ENCODE measurements around the gene PITX3.
"Not testable (repeated sequence)": the region's sequence is repeated elsewhere in the genome, so short reads cannot be mapped to it uniquely, and the experiment has no call there.

PITX3 gene

GRCh38 chr10:102225646-102226541 lies 15.4 kb downstream of the PITX3 start, which contains the start of gene ELOVL3:
Gene ELOVL3, plus strand, starts transcription at chr10:102226299. Its CDS starts 250 bp downstream, at chr10:102226549.
- peak; percentile 88 for DNase-seq

GRCh38 chr10:102222797-102223196 lies 18.5 kb downstream of the PITX3 start:
- DNase-seq: no peak

GRCh38 chr10:102220612-102221011 lies 20.7 kb downstream of the PITX3 start:
- no peak for DNase-seq

- no peak for DNase-seq
Observed at GRCh38 chr10:102219370-102219769, 21.9 kb downstream of the PITX3 start.

- not testable (repeated sequence) for DNase-seq
Observed at GRCh38 chr10:102213599-102213998, 27.7 kb downstream of the PITX3 start.

- no peak for DNase-seq
Observed at GRCh38 chr10:102211615-102212299, 29.6 kb downstream of the PITX3 start.

GRCh38 chr10:102208311-102209035 lies 32.8 kb downstream of the PITX3 start:
- DNase-seq: no peak

GRCh38 chr10:102202386-102202785 lies 38.9 kb downstream of the PITX3 start:
- DNase-seq: no peak

- no peak for DNase-seq
Observed at GRCh38 chr10:102200751-102201640, 40.3 kb downstream of the PITX3 start.

GRCh38 chr10:102198027-102198426 lies 43.3 kb downstream of the PITX3 start:
- no peak for DNase-seq

- DNase-seq: no peak
Observed at GRCh38 chr10:102196893-102197292, 44.4 kb downstream of the PITX3 start.

- DNase-seq: no peak
Observed at GRCh38 chr10:102195296-102195870, 45.9 kb downstream of the PITX3 start.

- DNase-seq: no peak
Observed at GRCh38 chr10:102191956-102192355, 49.4 kb downstream of the PITX3 start.

GRCh38 chr10:102188941-102189898 lies 52.1 kb downstream of the PITX3 start:
- DNase-seq: not testable (repeated sequence)

- DNase-seq: no peak
Observed at GRCh38 chr10:102188298-102188940, 52.9 kb downstream of the PITX3 start.

- DNase-seq: no peak
Observed at GRCh38 chr10:102185811-102186527, 55.3 kb downstream of the PITX3 start.

- no peak for DNase-seq
Observed at GRCh38 chr10:102185272-102185671, 56.0 kb downstream of the PITX3 start.

GRCh38 chr10:102184606-102185005 lies 56.7 kb downstream of the PITX3 start:
- no peak for DNase-seq
